A549 (cell line): ENCODE measurements around the gene BEST2.

ENCODE experiments used
- CBX8 ChIP-seq: fragments of 200-600 bp; sonication (generic); IDR thresholded peaks from 2 replicates; pipeline ENCODE4 v1.6.1; 2016
- CHD2 ChIP-seq: fragments of 150-350 bp; IDR thresholded peaks from 2 replicates; pipeline ENCODE4 v1.6.1; 2014; ENCODE audit warnings: low read length; ENCODE audit not compliant: partially characterized antibody
- CTCF ChIP-seq: fragments of >200 bp; sonication (Bioruptor Twin); formaldehyde crosslinking; IDR thresholded peaks from 3 replicates; pipeline ENCODE4 v1.5.1; 2016
- EHMT2 ChIP-seq: fragments of 200-600 bp; sonication (generic); IDR thresholded peaks from 2 replicates; pipeline ENCODE4 v1.6.1; 2016; ENCODE audit warnings: antibody characterized with exemption, low read depth, mild to moderate bottlenecking, moderate library complexity
- EP300 ChIP-seq, 2 experiments: fragments of >200 bp; sonication (Bioruptor Twin); formaldehyde crosslinking; IDR thresholded peaks; 2 replicates in 1 of 2; 3 replicates in 1 of 2; pipeline ENCODE4 v1.6.1; 2016 to 2017
- ESRRA ChIP-seq: fragments of 150-350 bp; IDR thresholded peaks from 2 replicates; pipeline ENCODE4 v1.6.1; 2014; ENCODE audit warnings: mild to moderate bottlenecking, low read length, borderline replicate concordance
- FOXS1 ChIP-seq: fragments of 250-450 bp; sonication (Bioruptor Pico); IDR thresholded peaks from 2 replicates; pipeline ENCODE4 v1.5.0; 2020; ENCODE audit warnings: mild to moderate bottlenecking, moderate library complexity
- HDAC2 ChIP-seq: fragments of 200-600 bp; sonication (generic); IDR thresholded peaks from 2 replicates; pipeline ENCODE4 v1.6.1; 2016
- JUN ChIP-seq, 2 experiments: fragments of >200 bp; sonication (Bioruptor Twin); formaldehyde crosslinking; IDR thresholded peaks; 2 replicates in 1 of 2; 3 replicates in 1 of 2; pipeline ENCODE4 v1.6.1; 2016 to 2017
- MAZ ChIP-seq: fragments of 150-350 bp; IDR thresholded peaks from 2 replicates; pipeline ENCODE4 v1.6.1; 2014; ENCODE audit warnings: antibody characterized with exemption, low read depth, low read length, borderline replicate concordance
- POLR2A ChIP-seq: IDR thresholded peaks from 2 replicates; pipeline ENCODE4 v1.6.1; 2012; ENCODE audit warnings: mild to moderate bottlenecking, low read length
- SMC3 ChIP-seq: fragments of >200 bp; sonication (Bioruptor Twin); formaldehyde crosslinking; IDR thresholded peaks from 3 replicates; pipeline ENCODE4 v1.6.1; 2018; ENCODE audit warnings: inconsistent platforms
- ZNF302 ChIP-seq: fragments of 250-450 bp; sonication (Bioruptor Pico); IDR thresholded peaks from 2 replicates; pipeline ENCODE4 v1.9.0; 2021; ENCODE audit warnings: inconsistent platforms, mild to moderate bottlenecking, moderate library complexity

- TF ChIP-seq SMC3 (no peak), POLR2A (no peak), CTCF (no peak), MAZ (no peak), ESRRA (no peak), ZNF302 (no peak), CBX8 (no peak), EHMT2 (no peak), HDAC2 (no peak), EP300 (IDR thresholded peaks at IDR 0.05) (no peak), FOXS1 (no peak), CHD2 (no peak), JUN (IDR thresholded peaks at IDR 0.05) (no peak)
Measured at GRCh38 chr19:12715102-12715501, 36.5 kb upstream of the BEST2 start.
